ENCODE results near the gene ANKRD13B.

DNA sequence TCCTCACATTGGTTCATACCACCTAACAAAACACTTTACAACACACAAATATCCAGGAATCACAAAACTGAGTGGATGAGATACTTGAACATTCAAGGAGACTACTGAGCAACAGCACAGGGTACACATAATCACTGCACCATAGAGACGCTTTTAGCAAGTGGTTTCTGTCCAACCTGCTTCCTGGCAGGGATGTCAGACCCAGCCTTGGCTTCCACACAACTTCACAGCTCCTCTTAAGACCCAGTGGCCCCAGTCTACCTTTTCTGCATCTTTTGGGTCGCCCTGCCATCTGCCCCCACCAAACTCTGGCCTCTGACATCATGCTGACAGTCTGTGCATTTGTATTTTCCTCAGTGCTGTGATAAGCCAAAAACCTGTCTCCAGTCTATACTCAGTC is 35.7 kb downstream of the ANKRD13B start:
- TF ChIP-seq SIN3A (IDR thresholded peaks at IDR 0.05; ENCODE audit: borderline replicate concordance, insufficient read depth, low read depth, low read length) = no peak
- no peak for TF ChIP-seq CTCF (IDR thresholded peaks at IDR 0.05)
- no peak for TF ChIP-seq TCF7L2 (IDR thresholded peaks at IDR 0.05; ENCODE audit: low read depth, low read length)
- no peak for TF ChIP-seq POLR2AphosphoS5 (IDR thresholded peaks at IDR 0.05; ENCODE audit: low read depth, low read length)
